HG03135 (cell line): ENCODE results near the gene RASAL2.
A peak's percentile ranks its signal among the peaks of the same experiment; 100 is the strongest.

ENCODE experiments used
- ATAC-seq: cut with Tn5 transposase; IDR thresholded peaks from one replicate; pipeline ENCODE4 v1.9.1; 2021; ENCODE audit warnings: mild to moderate bottlenecking, moderate library complexity; ENCODE audit not compliant: unreplicated experiment

RASAL2 gene

GRCh38 chr1:178528953-178529335 lies 435.0 kb downstream of the RASAL2 start:
- ATAC-seq, result no peak

DNA sequence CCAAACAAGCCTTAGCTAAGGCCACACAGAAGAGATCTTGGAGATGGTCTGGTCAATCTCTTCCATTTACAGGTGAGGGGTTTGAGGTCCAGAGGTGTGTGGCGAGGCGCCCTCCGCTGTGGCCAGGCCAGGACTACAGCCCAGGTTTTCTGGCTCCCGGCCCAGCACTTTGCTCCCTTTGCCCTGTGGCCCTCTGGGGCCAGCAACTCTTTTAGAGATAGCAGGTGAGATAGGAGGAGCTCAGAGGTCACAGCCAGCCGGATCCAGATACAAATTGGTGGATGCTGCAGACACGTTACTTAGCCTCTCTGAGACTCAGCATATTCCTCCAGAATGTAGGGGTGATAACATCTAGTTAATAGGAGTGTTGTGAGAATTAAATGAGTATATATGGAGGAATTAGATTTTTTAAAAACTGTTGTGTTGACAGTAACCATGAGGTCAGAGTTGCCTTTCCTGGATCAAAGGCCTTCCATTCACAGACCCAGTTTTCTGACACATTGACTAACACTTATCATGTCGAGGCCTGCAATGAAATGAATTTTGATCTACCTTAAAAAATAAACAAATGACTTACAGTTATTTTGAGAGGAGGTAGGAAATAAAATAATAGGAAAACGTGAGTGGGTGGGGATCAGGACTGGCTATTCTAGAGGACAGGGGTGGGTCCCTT lies 435.6 kb downstream of the RASAL2 start:
- ATAC-seq, result no peak

- no peak for ATAC-seq
Observed at GRCh38 chr1:178530037-178530402, 436.1 kb downstream of the RASAL2 start.

DNA sequence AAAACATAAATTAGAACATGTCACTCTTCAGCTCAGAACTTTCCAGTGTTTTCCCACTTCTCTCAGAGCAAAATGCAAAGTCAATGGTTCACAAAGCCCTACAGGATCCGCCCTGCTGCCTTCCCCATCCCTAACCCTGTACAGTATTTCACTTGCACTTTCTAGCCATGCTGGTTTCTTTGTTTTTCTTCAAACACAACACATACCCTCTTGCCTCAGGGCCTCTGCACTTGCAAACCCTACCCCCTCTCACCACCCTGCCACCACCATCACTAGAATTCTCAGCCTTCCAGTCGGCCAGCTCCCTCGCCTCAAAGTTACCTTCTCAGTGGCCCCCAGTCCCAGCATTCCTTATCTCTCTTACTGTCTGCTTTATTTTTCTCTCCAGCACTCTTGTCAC lies 436.6 kb downstream of the RASAL2 start:
- ATAC-seq, result no peak

GRCh38 chr1:178531887-178532286 lies 438.0 kb downstream of the RASAL2 start:
- ATAC-seq, result peak; percentile 21

- ATAC-seq, result peak; percentile 70
Observed at GRCh38 chr1:178532392-178532791, 438.5 kb downstream of the RASAL2 start.

DNA sequence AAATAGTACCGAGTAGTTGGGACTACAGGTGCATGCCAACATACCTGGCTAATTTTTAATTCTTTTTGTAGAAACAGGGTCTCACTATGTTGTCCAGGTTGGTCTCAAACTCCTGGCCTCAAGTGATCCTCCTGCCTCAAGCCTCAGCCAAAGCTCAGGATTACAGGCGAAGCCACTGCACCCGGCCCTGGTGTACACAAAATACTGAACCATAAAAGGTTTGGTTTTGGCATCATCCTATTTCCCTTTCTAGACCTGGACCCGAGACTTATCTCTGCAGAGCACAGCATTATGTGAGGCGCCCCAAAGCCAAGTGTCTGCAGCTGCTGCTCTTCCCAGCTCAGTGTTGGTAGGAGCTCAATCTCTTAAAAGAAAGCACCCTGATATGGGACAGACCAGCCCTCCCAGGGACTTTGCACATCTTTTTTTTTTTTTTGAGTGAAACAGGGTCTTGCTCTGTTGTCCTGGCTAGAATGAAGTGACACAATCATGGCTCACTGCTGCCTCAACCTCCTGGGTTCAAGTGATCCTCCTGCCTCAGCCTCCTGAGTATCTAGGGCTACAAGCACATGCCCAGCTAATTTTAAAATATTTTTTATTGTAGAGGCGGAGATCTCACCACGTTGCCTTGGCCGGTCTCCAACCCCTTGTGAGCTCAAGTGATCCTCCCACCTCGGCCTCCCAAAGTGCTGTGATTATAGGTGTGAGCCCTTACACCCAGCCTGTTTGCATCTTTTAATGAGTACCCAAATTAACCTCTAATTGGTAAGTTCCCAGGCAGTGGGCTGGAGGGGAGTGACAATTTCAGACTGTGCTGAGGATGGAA lies 439.4 kb downstream of the RASAL2 start:
- no peak for ATAC-seq
